SK-N-SH (cell line): Measurements from ENCODE around the gene TMPRSS6. TPM values are rescaled to one million over a fixed set of nuclear protein-coding genes. Genes with fewer than 3 reads are reported as not detected.

Source experiments
- CTCF ChIA-PET: fragments of 300-600, 350-600 bp; formaldehyde crosslinking; extraction: SDS; loops from one replicate; lab custom pipeline; 2021; lab: Yijun Ruan, JAX
- POLR2A ChIA-PET: fragments of 350-600 bp; sonication (Branson Sonifier 250); formaldehyde crosslinking; extraction: SDS; loops from one replicate; lab custom pipeline; 2020; ENCODE audit warnings: antibody characterized with exemption, inconsistent platforms; lab: Yijun Ruan, JAX
- DNase-seq: peaks from one replicate; pipeline ENCODE4 v3.0.0; 2012
- H2AFZ ChIP-seq: fragments of 200-600 bp; sonication (generic); 2 replicates; pipeline ENCODE4 v1.8.1; 2016; ENCODE audit warnings: antibody characterized with exemption, mild to moderate bottlenecking, low read depth
- H3F3A ChIP-seq: fragments of 200-600 bp; sonication (generic); replicated peaks from 2 replicates; pipeline ENCODE3; 2016; ENCODE audit warnings: antibody characterized with exemption, mild to moderate bottlenecking; ENCODE audit not compliant: insufficient read depth
- H3K27ac ChIP-seq, 2 experiments: fragments of 200-500 bp in 1 of 2; fragments of 200-600 bp in 1 of 2; sonication (Bioruptor generic) in 1 of 2; sonication (generic), shearing (Covaris generic) in 1 of 2; 2 replicates each; pipeline versions ENCODE4 v1.5.1 to v1.6.1; 2014 to 2016; ENCODE audit warnings: low read depth in 2 of 2, inconsistent platforms in 1 of 2, low read length in 1 of 2, mild to moderate bottlenecking in 1 of 2, mixed read lengths in 1 of 2
- H3K27me3 ChIP-seq: fragments of 200-600 bp; sonication (generic), shearing (Covaris generic); 2 replicates; pipeline ENCODE4 v1.6.1; 2016; ENCODE audit warnings: mixed run types; ENCODE audit not compliant: insufficient read depth
- H3K36me3 ChIP-seq, 2 experiments: fragments of 200-500 bp in 1 of 2; fragments of 200-600 bp in 1 of 2; sonication (Bioruptor generic) in 1 of 2; sonication (generic) in 1 of 2; replicated peaks in 1 of 2; 2 replicates each; pipeline versions ENCODE3 to v1.5.1; 2014 to 2016; ENCODE audit warnings: low read length in 1 of 2, mild to moderate bottlenecking in 1 of 2; ENCODE audit not compliant: insufficient read depth in 2 of 2, control insufficient read depth in 1 of 2
- H3K4me1 ChIP-seq, 2 experiments: fragments of 200-500 bp in 1 of 2; fragments of 200-600 bp in 1 of 2; sonication (Bioruptor generic) in 1 of 2; sonication (generic), shearing (Covaris generic) in 1 of 2; 2 replicates each; pipeline versions ENCODE4 v1.5.1 to v1.6.1; 2014 to 2016; ENCODE audit warnings: low read depth in 1 of 2, low read length in 1 of 2, mixed run types in 1 of 2; ENCODE audit not compliant: insufficient read depth in 2 of 2, control insufficient read depth in 1 of 2
- H3K4me2 ChIP-seq: fragments of 200-600 bp; sonication (generic), shearing (Covaris generic); 2 replicates; pipeline ENCODE4 v1.6.1; 2017; ENCODE audit warnings: mixed run types
- H3K4me3 ChIP-seq, 2 experiments: fragments of 200-500 bp in 1 of 2; fragments of 200-600 bp in 1 of 2; sonication (Bioruptor generic) in 1 of 2; sonication (generic), shearing (Covaris generic) in 1 of 2; 2 replicates each; pipeline versions ENCODE4 v1.5.1 to v1.8.1; 2014 to 2016; ENCODE audit warnings: low read depth in 2 of 2, inconsistent platforms in 1 of 2, low read length in 1 of 2, mild to moderate bottlenecking in 1 of 2, mixed read lengths in 1 of 2, moderate library complexity in 1 of 2
- H3K79me2 ChIP-seq: fragments of 200-600 bp; sonication (generic); 2 replicates; pipeline ENCODE4 v1.8.1; 2017; ENCODE audit warnings: mild to moderate bottlenecking; ENCODE audit not compliant: insufficient read depth
- H3K9ac ChIP-seq: fragments of 200-600 bp; sonication (generic); 2 replicates; pipeline ENCODE4 v1.6.1; 2017; ENCODE audit warnings: mixed run types
- H3K9me2 ChIP-seq: fragments of 200-600 bp; sonication (generic); 2 replicates; pipeline ENCODE4 v1.6.1; 2017; ENCODE audit warnings: mixed run types
- H3K9me3 ChIP-seq: fragments of 200-600 bp; sonication (generic); 2 replicates; pipeline ENCODE4 v1.6.1; 2017; ENCODE audit warnings: mixed run types, mild to moderate bottlenecking, moderate library complexity
- H4K20me1 ChIP-seq: fragments of 200-600 bp; sonication (generic); 2 replicates; pipeline ENCODE4 v1.6.1; 2017; ENCODE audit warnings: mild to moderate bottlenecking, mixed run types; ENCODE audit not compliant: insufficient read depth
- NFIC ChIP-seq: IDR thresholded peaks from 2 replicates; pipeline ENCODE4 v1.4.0; 2012; ENCODE audit warnings: borderline replicate concordance
- NRF1 ChIP-seq: IDR thresholded peaks from 2 replicates; pipeline ENCODE4 v1.6.1; 2012; ENCODE audit warnings: low read depth, mild to moderate bottlenecking, low read length
- RAD21 ChIP-seq: IDR thresholded peaks from 2 replicates; pipeline ENCODE4 v1.6.1; 2012; ENCODE audit warnings: mild to moderate bottlenecking, low read length
- SMC3 ChIP-seq: IDR thresholded peaks from 2 replicates; pipeline ENCODE4 v1.6.1; 2012; ENCODE audit warnings: low read depth, low read length, improper control_type of control experiment
- WGBS: methylation state at CpG from one replicate; pipeline ENCODE4 v1.1.6; 2017; ENCODE audit warnings: low lambda C conversion rate; 5-methylcytosine and 5-hydroxymethylcytosine counted together
- polyA plus RNA-seq, 3 experiments: library from polyadenylated mRNA; depleted of rRNA; stranded (reverse); fragments of >200 nt; gene quantifications; 2 replicates each; pipeline ENCODE4 v1.2.3, GENCODE V29; 2012
- TF ChIP-seq, protein P1 (sequence below): fragments of 150-350 bp; IDR thresholded peaks from 2 replicates; pipeline ENCODE4 v1.6.1; 2016; ENCODE audit warnings: mild to moderate bottlenecking, low read depth, low read length
- TF ChIP-seq, protein P2 (sequence below): fragments of 200-600 bp; sonication (generic); IDR thresholded peaks from 2 replicates; pipeline ENCODE4 v1.6.1; 2017; ENCODE audit warnings: antibody characterized with exemption, mild to moderate bottlenecking, moderate library complexity
- TF ChIP-seq, protein P3 (sequence below): IDR thresholded peaks from 2 replicates; pipeline ENCODE4 v1.6.1; 2012; ENCODE audit warnings: mild to moderate bottlenecking, low read depth, low read length, moderate library complexity

Gene TMPRSS6
- polyA plus RNA-seq, 1 of the 3 experiments (the other 2 are of a cell fraction) = not detected

DNA sequence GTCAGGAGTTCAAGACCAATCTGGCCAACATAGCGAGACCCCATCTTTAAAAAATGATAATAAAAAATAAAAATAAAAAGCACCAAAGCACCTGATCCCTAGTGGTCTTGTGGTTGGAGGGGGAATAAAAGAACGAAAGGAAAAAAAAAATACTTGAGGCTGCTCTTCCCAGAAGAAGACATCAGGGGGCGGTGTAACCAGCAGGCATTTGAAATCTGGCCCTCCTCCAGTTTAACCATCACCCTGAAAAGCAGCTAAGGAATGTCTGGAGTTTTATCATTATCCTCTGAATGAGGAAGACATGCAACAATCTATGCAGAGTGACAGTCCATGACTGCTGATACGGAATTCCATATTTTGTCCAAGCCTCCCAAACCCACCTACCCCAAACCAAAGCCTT lies 63.6 kb downstream of the TMPRSS6 start:
- peak; percentile 64 for DNase-seq
- peaks cover 0 to 8% of the 10 kb centered on the region in 2 experiments; a peak in 1 of 4 replicates for H3K4me1 ChIP-seq
- no peaks in the 10 kb centered on the region for H3K9me3 ChIP-seq
- no peaks in the 10 kb centered on the region for H3K36me3 ChIP-seq
- no peaks in the 10 kb centered on the region for H4K20me1 ChIP-seq
- no peak overlapping the region for H3K4me3 ChIP-seq
- H3F3A ChIP-seq = peaks cover 2% of the 10 kb centered on the region
- H3K79me2 ChIP-seq = no peaks in the 10 kb centered on the region
- 57% methylated on average over 4 of the region's 4 CpGs for WGBS
- no peak overlapping the region for H3K27ac ChIP-seq
- no peak overlapping the region for H2AFZ ChIP-seq
- TF ChIP-seq, protein P1, sequence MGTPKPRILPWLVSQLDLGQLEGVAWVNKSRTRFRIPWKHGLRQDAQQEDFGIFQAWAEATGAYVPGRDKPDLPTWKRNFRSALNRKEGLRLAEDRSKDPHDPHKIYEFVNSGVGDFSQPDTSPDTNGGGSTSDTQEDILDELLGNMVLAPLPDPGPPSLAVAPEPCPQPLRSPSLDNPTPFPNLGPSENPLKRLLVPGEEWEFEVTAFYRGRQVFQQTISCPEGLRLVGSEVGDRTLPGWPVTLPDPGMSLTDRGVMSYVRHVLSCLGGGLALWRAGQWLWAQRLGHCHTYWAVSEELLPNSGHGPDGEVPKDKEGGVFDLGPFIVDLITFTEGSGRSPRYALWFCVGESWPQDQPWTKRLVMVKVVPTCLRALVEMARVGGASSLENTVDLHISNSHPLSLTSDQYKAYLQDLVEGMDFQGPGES = no peak
- no peak for TF ChIP-seq NRF1
- peak; percentile 59; the same call in 1 of the 2 replicates for TF ChIP-seq NFIC
- TF ChIP-seq SMC3 = peak; percentile 29; the same call in 1 of the 2 replicates
- peak; percentile 48 for TF ChIP-seq RAD21
- TF ChIP-seq, protein P2, sequence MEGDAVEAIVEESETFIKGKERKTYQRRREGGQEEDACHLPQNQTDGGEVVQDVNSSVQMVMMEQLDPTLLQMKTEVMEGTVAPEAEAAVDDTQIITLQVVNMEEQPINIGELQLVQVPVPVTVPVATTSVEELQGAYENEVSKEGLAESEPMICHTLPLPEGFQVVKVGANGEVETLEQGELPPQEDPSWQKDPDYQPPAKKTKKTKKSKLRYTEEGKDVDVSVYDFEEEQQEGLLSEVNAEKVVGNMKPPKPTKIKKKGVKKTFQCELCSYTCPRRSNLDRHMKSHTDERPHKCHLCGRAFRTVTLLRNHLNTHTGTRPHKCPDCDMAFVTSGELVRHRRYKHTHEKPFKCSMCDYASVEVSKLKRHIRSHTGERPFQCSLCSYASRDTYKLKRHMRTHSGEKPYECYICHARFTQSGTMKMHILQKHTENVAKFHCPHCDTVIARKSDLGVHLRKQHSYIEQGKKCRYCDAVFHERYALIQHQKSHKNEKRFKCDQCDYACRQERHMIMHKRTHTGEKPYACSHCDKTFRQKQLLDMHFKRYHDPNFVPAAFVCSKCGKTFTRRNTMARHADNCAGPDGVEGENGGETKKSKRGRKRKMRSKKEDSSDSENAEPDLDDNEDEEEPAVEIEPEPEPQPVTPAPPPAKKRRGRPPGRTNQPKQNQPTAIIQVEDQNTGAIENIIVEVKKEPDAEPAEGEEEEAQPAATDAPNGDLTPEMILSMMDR = peak; percentile 66
- TF ChIP-seq, protein P3, sequence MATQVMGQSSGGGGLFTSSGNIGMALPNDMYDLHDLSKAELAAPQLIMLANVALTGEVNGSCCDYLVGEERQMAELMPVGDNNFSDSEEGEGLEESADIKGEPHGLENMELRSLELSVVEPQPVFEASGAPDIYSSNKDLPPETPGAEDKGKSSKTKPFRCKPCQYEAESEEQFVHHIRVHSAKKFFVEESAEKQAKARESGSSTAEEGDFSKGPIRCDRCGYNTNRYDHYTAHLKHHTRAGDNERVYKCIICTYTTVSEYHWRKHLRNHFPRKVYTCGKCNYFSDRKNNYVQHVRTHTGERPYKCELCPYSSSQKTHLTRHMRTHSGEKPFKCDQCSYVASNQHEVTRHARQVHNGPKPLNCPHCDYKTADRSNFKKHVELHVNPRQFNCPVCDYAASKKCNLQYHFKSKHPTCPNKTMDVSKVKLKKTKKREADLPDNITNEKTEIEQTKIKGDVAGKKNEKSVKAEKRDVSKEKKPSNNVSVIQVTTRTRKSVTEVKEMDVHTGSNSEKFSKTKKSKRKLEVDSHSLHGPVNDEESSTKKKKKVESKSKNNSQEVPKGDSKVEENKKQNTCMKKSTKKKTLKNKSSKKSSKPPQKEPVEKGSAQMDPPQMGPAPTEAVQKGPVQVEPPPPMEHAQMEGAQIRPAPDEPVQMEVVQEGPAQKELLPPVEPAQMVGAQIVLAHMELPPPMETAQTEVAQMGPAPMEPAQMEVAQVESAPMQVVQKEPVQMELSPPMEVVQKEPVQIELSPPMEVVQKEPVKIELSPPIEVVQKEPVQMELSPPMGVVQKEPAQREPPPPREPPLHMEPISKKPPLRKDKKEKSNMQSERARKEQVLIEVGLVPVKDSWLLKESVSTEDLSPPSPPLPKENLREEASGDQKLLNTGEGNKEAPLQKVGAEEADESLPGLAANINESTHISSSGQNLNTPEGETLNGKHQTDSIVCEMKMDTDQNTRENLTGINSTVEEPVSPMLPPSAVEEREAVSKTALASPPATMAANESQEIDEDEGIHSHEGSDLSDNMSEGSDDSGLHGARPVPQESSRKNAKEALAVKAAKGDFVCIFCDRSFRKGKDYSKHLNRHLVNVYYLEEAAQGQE = no peak
- ChIA-PET CTCF (interaction anchor here (0.7 to 3.2 kb wide), 7 partner anchors 9 to 264 kb away, joined by 3 to 11 read pairs (median 3); no protein-coding TSS in a partner anchor), POLR2A (no interaction called here)
- H3K27me3 ChIP-seq = no peaks in the 10 kb centered on the region
- no peak overlapping the region for H3K4me2 ChIP-seq
- H3K9ac ChIP-seq = no peak overlapping the region
- H3K9me2 ChIP-seq = no peaks in the 10 kb centered on the region
